Measurements from ENCODE around the gene TPRN.

The TPRN gene

DNA sequence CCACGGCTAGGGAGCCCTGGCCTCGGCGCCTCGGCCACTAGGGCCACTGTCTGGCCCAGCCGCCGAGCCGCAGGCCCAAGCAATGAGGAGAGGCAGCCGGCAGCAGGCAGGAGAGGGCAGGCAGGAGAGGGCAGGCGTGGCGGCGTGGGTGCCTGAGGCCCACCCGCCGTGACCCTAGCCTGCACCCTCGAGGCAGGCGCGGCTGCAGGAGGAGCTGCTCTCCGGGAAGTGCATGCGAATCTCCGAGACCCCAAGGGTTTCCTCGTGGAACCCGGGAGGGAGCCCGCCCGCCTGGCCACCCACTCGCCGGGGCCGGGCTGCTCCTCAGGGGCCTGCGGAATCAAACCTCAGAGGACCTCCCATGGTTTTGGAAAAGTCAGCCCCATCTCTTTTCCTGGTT, 52.3 kb downstream of the TPRN start:
- no peaks in the 10 kb centered on the region for H3K36me3 ChIP-seq (ENCODE audit: insufficient read depth, low read length)
- H3K4me3 ChIP-seq (ENCODE audit: low read depth, low read length, poor library complexity, severe bottlenecking) = no peak overlapping the region
- H3K27ac ChIP-seq (ENCODE audit: low read depth, low read length, poor library complexity, severe bottlenecking) = no peak overlapping the region
- H3K79me2 ChIP-seq (ENCODE audit: insufficient read depth, low read length) = no peaks in the 10 kb centered on the region
- no peak overlapping the region for H3K4me2 ChIP-seq (ENCODE audit: low read length)
- H3K9me3 ChIP-seq (ENCODE audit: low read length) = no peaks in the 10 kb centered on the region
- no peaks in the 10 kb centered on the region for H4K20me1 ChIP-seq (ENCODE audit: insufficient read depth, low read length)
- H3K4me1 ChIP-seq (ENCODE audit: insufficient read depth, low read length, severe bottlenecking) = no peaks in the 10 kb centered on the region
- TF ChIP-seq, protein P1, sequence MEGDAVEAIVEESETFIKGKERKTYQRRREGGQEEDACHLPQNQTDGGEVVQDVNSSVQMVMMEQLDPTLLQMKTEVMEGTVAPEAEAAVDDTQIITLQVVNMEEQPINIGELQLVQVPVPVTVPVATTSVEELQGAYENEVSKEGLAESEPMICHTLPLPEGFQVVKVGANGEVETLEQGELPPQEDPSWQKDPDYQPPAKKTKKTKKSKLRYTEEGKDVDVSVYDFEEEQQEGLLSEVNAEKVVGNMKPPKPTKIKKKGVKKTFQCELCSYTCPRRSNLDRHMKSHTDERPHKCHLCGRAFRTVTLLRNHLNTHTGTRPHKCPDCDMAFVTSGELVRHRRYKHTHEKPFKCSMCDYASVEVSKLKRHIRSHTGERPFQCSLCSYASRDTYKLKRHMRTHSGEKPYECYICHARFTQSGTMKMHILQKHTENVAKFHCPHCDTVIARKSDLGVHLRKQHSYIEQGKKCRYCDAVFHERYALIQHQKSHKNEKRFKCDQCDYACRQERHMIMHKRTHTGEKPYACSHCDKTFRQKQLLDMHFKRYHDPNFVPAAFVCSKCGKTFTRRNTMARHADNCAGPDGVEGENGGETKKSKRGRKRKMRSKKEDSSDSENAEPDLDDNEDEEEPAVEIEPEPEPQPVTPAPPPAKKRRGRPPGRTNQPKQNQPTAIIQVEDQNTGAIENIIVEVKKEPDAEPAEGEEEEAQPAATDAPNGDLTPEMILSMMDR (IDR thresholded peaks at IDR 0.05; ENCODE audit: low read length) = no peak
- TF ChIP-seq EZH2 (IDR thresholded peaks at IDR 0.05; ENCODE audit: borderline replicate concordance, low read length) = no peak
- H3K9ac ChIP-seq (ENCODE audit: low read length) = no peak overlapping the region
- no peaks in the 10 kb centered on the region for H3K9me2 ChIP-seq (ENCODE audit: low read depth, low read length)
- no peak overlapping the region for H2AFZ ChIP-seq (ENCODE audit: low read length)
- H3K27me3 ChIP-seq (ENCODE audit: insufficient read depth, low read length) = no peaks in the 10 kb centered on the region
- H3F3A ChIP-seq (ENCODE audit: insufficient read depth, low read length) = peaks cover 6% of the 10 kb centered on the region

DNA sequence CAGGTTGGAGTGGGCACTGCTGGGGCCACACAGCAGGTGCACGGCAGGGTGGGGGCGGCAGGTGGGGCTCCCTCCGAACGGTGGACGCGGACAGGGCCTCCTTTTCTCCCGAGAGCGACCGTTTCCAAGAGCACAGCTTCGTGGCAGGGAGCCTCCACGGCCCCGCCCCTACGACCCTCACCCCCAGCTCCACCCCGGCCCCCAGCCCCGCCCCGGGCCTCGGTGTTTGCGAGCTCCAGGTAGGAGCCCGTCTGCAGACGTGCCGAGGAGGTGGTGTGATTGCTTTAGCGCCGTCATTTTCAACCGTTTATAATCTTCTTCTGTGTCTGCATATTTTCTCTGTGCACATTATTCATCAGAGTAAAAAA, 52.8 kb downstream of the TPRN start:
- Histone ChIP-seq H3K79me2 (ENCODE audit: insufficient read depth, low read length) (no peaks in the 10 kb centered on the region), H3K27me3 (ENCODE audit: insufficient read depth, low read length) (no peaks in the 10 kb centered on the region), H3K4me1 (ENCODE audit: insufficient read depth, low read length, severe bottlenecking) (no peaks in the 10 kb centered on the region), H3K4me2 (ENCODE audit: low read length) (no peak overlapping the region), H3K9me3 (ENCODE audit: low read length) (no peaks in the 10 kb centered on the region), H3K9ac (ENCODE audit: low read length) (no peak overlapping the region), H3F3A (ENCODE audit: insufficient read depth, low read length) (peaks cover 6% of the 10 kb centered on the region), H3K36me3 (ENCODE audit: insufficient read depth, low read length) (no peaks in the 10 kb centered on the region), H3K4me3 (ENCODE audit: low read depth, low read length, poor library complexity, severe bottlenecking) (no peak overlapping the region), H3K9me2 (ENCODE audit: low read depth, low read length) (no peaks in the 10 kb centered on the region), H4K20me1 (ENCODE audit: insufficient read depth, low read length) (no peaks in the 10 kb centered on the region), H2AFZ (ENCODE audit: low read length) (no peak overlapping the region), H3K27ac (ENCODE audit: low read depth, low read length, poor library complexity, severe bottlenecking) (no peak overlapping the region)
- TF ChIP-seq, protein P1 (IDR thresholded peaks at IDR 0.05; ENCODE audit: low read length) = no peak
- no peak for TF ChIP-seq EZH2 (IDR thresholded peaks at IDR 0.05; ENCODE audit: borderline replicate concordance, low read length)

DNA sequence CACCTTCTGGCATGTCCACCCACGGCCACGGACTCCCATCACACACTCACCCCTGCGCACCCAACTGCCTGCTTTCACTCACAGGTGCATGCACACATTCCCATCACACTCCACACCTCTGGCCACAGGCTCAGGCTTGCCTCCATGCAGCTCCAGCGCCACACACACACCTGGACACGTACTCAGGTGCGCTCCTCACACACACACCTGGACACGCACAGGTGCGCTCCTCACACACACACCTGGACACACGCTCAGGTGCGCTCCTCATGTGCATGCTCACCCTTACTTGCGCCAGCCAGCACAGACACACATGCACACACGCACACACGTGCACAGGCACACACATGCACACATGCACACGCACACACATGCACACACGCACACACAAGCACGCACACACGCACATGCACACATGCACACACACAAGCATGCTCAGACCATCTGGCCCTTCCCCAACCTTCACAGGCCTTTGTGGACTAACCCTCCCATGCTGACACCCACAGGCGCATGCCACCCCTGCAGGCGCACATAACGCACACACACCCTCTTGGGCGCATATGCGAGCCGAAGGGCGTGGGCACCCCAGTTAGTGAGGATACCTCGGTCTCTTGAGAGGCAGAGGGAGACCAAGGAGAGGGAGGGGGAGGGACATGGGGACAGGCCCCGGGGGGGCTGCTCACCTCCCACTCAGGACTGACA, 53.3 kb downstream of the TPRN start:
- H3K27ac ChIP-seq (ENCODE audit: low read depth, low read length, poor library complexity, severe bottlenecking) = no peak overlapping the region
- peaks cover 6% of the 10 kb centered on the region for H3F3A ChIP-seq (ENCODE audit: insufficient read depth, low read length)
- H3K4me3 ChIP-seq (ENCODE audit: low read depth, low read length, poor library complexity, severe bottlenecking) = no peak overlapping the region
- no peaks in the 10 kb centered on the region for H3K36me3 ChIP-seq (ENCODE audit: insufficient read depth, low read length)
- no peak overlapping the region for H3K4me2 ChIP-seq (ENCODE audit: low read length)
- H2AFZ ChIP-seq (ENCODE audit: low read length) = no peak overlapping the region
- H4K20me1 ChIP-seq (ENCODE audit: insufficient read depth, low read length) = no peaks in the 10 kb centered on the region
- H3K4me1 ChIP-seq (ENCODE audit: insufficient read depth, low read length, severe bottlenecking) = no peaks in the 10 kb centered on the region
- no peak overlapping the region for H3K9ac ChIP-seq (ENCODE audit: low read length)
- no peaks in the 10 kb centered on the region for H3K9me2 ChIP-seq (ENCODE audit: low read depth, low read length)
- no peaks in the 10 kb centered on the region for H3K27me3 ChIP-seq (ENCODE audit: insufficient read depth, low read length)
- no peak for TF ChIP-seq EZH2 (IDR thresholded peaks at IDR 0.05; ENCODE audit: borderline replicate concordance, low read length)
- no peaks in the 10 kb centered on the region for H3K9me3 ChIP-seq (ENCODE audit: low read length)
- no peaks in the 10 kb centered on the region for H3K79me2 ChIP-seq (ENCODE audit: insufficient read depth, low read length)

DNA sequence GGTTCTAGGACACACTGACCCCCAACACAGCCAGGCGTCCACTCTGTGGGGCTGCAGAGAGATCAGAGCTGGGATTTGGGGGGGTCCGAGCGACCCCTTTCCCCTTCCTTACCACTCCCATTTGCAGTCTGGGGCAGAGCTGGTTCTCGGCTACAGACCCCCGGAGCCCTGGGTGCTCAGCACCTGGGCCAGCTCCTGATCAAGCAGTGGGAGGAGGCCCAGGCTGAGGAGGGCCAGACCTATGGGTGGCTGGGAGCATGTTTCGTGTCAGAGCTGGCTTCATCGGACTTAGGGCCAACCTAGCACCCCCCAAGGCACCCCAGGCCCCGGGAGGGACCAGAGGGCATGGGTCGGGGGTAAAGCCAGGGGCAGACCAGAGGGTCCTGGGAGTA, 54.0 kb downstream of the TPRN start:
- no peak overlapping the region for H3K4me3 ChIP-seq (ENCODE audit: low read depth, low read length, poor library complexity, severe bottlenecking)
- no peaks in the 10 kb centered on the region for H4K20me1 ChIP-seq (ENCODE audit: insufficient read depth, low read length)
- H3K9me2 ChIP-seq (ENCODE audit: low read depth, low read length) = no peaks in the 10 kb centered on the region
- H2AFZ ChIP-seq (ENCODE audit: low read length) = no peak overlapping the region
- TF ChIP-seq, protein P1 (IDR thresholded peaks at IDR 0.05; ENCODE audit: low read length) = no peak
- no peak for TF ChIP-seq EZH2 (IDR thresholded peaks at IDR 0.05; ENCODE audit: borderline replicate concordance, low read length)
- no peaks in the 10 kb centered on the region for H3K27me3 ChIP-seq (ENCODE audit: insufficient read depth, low read length)
- H3K4me2 ChIP-seq (ENCODE audit: low read length) = no peak overlapping the region
- no peaks in the 10 kb centered on the region for H3K79me2 ChIP-seq (ENCODE audit: insufficient read depth, low read length)
- no peaks in the 10 kb centered on the region for H3K36me3 ChIP-seq (ENCODE audit: insufficient read depth, low read length)
- no peak overlapping the region for H3K9ac ChIP-seq (ENCODE audit: low read length)
- no peaks in the 10 kb centered on the region for H3K9me3 ChIP-seq (ENCODE audit: low read length)
- peaks cover 6% of the 10 kb centered on the region for H3F3A ChIP-seq (ENCODE audit: insufficient read depth, low read length)
- H3K27ac ChIP-seq (ENCODE audit: low read depth, low read length, poor library complexity, severe bottlenecking) = no peak overlapping the region
- no peaks in the 10 kb centered on the region for H3K4me1 ChIP-seq (ENCODE audit: insufficient read depth, low read length, severe bottlenecking)

Measured in OCI-LY1 (cell line).